GM19193 (cell line): ENCODE measurements around the gene TPBGL.

Source experiments
- POLR2A ChIP-seq: IDR thresholded peaks from 4 replicates; pipeline ENCODE4 v1.6.1; 2011; ENCODE audit not compliant: insufficient read depth, insufficient read length; ENCODE audit errors: extremely low read depth

TPBGL gene

DNA sequence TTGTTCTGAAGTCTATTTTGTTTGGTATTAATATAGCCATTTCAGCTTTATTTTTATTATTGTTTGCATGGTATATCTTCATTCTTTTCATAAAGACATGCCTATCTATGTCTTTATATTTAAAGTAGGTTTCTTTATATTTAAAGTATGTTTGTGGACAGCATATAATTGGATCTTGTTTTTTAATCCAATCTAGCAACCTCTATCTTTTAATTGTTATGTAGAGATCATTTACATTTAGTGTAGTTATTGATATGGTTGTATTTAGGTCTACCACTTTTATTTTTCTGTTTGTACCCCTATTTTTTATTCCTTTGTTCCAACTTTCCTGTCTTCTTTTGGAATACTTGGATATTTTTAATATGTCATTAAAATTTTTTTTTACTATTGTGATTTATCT lies 13.8 kb downstream of the TPBGL start:
- TF ChIP-seq POLR2A: no peak

DNA sequence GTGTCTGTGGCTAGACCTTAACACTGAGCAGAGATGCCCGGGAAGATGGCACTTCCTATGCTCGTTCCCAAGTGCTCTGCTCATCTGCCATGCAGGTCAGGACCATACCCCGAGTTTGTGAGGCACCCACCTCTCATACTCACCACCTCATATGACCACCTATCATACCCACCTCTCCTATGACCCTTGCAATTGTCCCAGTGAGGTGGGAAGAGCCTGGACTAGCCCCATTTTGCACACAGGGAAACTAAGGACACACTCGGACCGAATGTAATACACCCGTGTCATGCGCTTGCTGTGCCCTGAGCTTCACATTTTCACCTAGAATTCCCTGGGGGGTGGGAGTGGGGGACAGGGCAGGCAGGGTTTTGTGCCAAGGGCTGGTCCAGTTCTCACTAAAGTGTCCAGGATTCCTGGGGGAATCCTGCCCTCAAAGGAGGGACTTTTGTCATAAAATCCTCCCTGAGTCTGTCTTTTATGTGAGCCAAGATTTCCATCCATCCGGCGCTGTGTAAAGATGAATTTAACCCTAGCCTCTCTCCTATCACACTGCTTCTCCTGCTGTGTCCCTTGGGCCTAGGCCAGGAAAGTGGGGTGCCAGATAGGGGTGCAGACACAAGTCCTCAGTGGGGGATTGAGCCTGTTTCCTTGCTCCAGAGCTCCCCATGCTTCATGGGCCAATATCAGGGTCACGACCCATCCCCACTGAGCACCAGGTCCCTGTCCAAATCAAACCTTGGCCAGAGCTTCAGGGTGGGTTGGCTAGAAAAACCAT lies 20.0 kb downstream of the TPBGL start:
- TF ChIP-seq POLR2A: no peak

DNA sequence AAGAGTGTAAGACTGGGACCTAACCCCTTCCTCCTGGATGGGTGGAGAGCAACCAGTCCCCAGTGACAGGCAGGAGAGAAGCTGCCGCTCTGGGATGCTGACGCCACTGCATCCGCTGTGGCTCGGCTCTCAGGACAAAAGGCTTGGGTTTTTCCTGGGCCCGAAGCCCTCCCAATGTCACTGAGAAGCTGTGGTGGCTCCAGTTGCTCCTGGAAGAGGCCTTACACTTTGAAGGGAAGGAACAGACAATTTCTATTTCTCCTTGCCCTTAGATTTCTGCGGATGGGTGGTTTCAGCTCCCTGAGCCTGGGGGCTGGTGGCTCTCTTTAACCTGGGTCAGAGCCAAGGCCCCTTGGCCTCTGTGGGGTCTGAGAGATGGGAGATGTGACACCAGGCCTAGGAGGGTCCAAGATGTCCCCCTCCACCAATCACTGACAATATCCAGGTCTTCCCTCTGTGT lies 21.4 kb downstream of the TPBGL start:
- TF ChIP-seq POLR2A: no peak

- no peak for TF ChIP-seq POLR2A
These were observed 21.9 kb downstream of the TPBGL start for GRCh38 chr11:75262436-75262835.

GRCh38 chr11:75262961-75263852 lies 22.6 kb downstream of the TPBGL start:
- TF ChIP-seq POLR2A: no peak

GRCh38 chr11:75263944-75264349 lies 23.4 kb downstream of the TPBGL start:
- TF ChIP-seq POLR2A: no peak

GRCh38 chr11:75264356-75264755 lies 23.8 kb downstream of the TPBGL start:
- no peak for TF ChIP-seq POLR2A

DNA sequence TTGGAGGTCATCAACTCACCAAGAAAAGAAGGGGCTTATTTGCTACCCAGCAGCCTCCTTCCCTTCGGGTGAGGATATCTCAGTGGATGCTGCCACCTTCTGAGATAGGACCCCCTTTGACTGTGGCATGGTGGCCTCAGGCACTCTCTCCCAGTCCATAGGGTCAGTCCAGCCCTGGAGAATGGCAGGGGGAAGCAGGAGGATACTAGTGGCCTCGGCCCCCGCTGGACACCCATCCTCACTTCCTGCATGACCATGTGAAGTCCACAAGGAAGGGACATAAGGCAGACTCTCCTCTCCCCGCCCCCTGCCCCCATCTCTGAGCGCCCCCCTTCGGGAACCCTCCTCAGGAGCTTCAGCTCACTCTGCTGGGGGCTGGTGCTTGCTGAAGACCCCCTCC lies 24.4 kb downstream of the TPBGL start:
- no peak for TF ChIP-seq POLR2A

GRCh38 chr11:75265851-75266531 lies 25.4 kb downstream of the TPBGL start:
- TF ChIP-seq POLR2A: no peak

DNA sequence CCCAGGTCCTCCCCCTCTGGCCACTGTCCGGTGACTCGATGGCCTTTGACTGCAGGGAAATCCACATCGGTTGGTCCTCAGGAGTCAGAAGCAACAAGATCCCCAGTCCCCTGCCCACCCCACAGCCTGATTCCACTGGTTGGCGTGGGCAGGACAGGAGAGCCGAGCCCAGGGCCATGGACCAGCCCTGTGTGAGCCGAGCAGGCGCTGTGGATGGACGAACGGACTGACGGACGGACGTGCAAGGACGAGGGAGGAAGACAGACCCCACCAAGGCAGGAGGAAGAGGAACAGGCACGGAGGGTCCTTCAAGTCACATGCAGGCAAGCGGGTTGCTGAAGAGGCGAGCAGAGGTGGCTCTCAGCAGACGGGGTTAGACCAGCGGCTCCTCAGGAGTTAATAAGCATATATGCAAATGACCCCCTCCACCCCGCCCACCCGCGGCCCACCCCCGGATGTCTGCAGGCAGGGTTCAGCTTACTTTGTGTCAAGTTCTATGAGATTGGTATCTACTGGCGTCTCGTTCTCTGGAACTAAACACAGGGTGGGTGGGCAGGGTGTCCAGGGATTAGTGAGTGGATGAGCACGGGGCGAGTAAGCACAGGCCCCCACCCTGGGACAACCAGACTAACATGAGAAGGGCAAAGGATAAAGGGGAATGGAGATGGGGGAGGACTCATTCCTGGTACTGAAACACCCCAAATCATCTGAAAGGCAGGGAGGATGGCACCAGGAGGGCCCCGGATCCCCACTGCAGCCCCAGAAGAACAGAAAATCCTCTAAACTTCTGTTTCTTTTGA lies 26.8 kb downstream of the TPBGL start:
- no peak for TF ChIP-seq POLR2A

DNA sequence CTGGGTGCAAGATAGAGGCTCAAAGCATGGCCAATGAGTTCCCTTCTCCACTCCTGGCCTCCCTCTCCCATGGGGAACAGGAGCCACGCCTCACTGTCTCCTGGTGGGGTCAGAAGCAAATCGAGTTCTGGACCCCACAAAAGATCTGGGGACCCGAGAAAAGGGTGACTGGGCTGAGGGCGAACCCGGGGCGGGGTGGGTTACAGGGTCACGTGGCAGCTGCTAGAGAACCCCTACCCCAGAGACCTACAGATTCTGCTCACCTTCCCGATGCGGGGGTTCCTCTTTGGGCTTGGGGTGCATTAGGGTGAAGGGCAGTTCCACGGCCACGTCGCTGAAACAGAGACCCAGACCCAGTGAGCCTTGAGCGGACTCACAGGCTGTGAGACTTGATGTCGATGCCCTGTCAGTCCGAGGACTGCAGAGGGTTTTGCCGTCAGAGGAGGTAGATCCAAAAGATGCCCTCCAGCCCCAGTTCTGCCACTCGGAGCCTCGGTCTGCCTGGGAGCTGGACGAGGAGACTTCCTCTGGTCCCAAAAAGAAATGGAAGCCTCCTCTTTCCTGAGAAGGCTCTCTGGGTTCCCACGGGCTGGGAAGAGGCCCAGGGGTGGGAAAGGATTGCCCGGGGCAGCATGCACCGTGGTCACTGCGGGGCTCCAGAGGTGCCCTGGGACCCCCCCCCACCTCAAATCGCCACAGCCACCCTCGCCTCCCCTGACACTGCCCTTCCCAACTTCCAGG lies 28.2 kb downstream of the TPBGL start:
- no peak for TF ChIP-seq POLR2A

DNA sequence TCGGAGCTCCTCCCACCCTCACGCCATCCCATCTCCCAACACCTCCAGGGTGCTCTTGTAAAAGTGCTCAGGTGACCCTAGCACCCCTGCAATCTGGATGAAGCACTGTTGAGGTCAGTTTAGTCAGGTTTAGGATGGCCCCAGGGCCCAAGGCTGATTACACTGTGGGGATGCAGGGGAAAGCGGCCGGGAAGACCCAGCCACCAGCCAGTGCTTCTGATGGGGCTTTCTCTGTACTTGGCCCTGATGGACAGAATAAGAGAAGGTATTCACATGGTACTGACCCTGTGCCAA lies 28.7 kb downstream of the TPBGL start:
- TF ChIP-seq POLR2A: no peak

- no peak for TF ChIP-seq POLR2A
These were observed 29.3 kb downstream of the TPBGL start for GRCh38 chr11:75269896-75270295.

GRCh38 chr11:75270896-75271418 lies 30.4 kb downstream of the TPBGL start:
- TF ChIP-seq POLR2A: no peak

GRCh38 chr11:75271730-75272129 lies 31.2 kb downstream of the TPBGL start:
- no peak for TF ChIP-seq POLR2A

- TF ChIP-seq POLR2A: no peak
These were observed 31.8 kb downstream of the TPBGL start for GRCh38 chr11:75272391-75272790.
